Testis (tissue), 3 donors: ENCODE measurements around the gene NKIRAS1. TPM values are rescaled to one million over a fixed set of nuclear protein-coding genes. Genes with fewer than 3 reads are reported as not detected.
A peak's percentile ranks its signal among the peaks of the same experiment; 100 is the strongest.

Experiments
- DNase-seq: peaks from one replicate; pipeline ENCODE4 v3.0.0-alpha.2; 2019
- H3K27ac ChIP-seq, 2 donors: fragments of 200-600 bp; sonication (generic); one replicate each; pipeline ENCODE4 v1.5.1; 2019
- H3K27me3 ChIP-seq: fragments of 200-600 bp; sonication (generic); one replicate; pipeline ENCODE4 v1.5.1; 2019
- H3K36me3 ChIP-seq: fragments of 200-600 bp; sonication (generic); one replicate; pipeline ENCODE4 v1.5.1; 2017; ENCODE audit warnings: low read depth; ENCODE audit errors: missing control alignments
- H3K4me1 ChIP-seq: fragments of 200-600 bp; sonication (generic); one replicate; pipeline ENCODE4 v1.5.1; 2019
- H3K4me3 ChIP-seq, 2 donors: fragments of 200-600 bp; sonication (generic); one replicate each; pipeline ENCODE4 v1.5.1; 2017 to 2019
- H3K9me3 ChIP-seq: fragments of 200-600 bp; sonication (generic); one replicate; pipeline ENCODE4 v1.5.1; 2017
- POLR2A ChIP-seq: fragments of 450-650 bp; IDR thresholded peaks from one replicate; pipeline ENCODE4 v1.6.1; 2017; ENCODE audit warnings: antibody characterized with exemption, mild to moderate bottlenecking, moderate library complexity
- WGBS, 2 donors: methylation state at CpG; one replicate each; pipeline ENCODE4 v1.1.5; 2018; 5-methylcytosine and 5-hydroxymethylcytosine counted together
- intact Hi-C: fragments of 100-400 bp; cut with DNase I; formaldehyde crosslinking; loops from one replicate; pipeline ENCODE4 v1.15.1; 2023; ENCODE audit warnings: low total_unique reads
- polyA plus RNA-seq: library from polyadenylated mRNA; stranded (reverse); fragments of 350-450 nt; fragmentation: Illumina TruSeq; extraction: RNeasy Lipid Tissue Mini Kit (QIAGEN cat#74804); gene quantifications from one replicate; pipeline ENCODE4 v1.2.3, GENCODE V29; 2014; ENCODE audit warnings: low read depth, low replicate concordance; ENCODE audit not compliant: insufficient read depth
- total RNA-seq, 2 donors: library from RNA; depleted of rRNA; stranded (reverse); fragments of >200 nt; gene quantifications; one replicate each; pipeline ENCODE4 v1.2.3, GENCODE V29; 2016
- TF ChIP-seq, protein P1 (sequence below), 3 experiments: fragments of 450-650 bp in 2 of 3; fragments of 200-600 bp in 1 of 3; sonication (generic) in 1 of 3; IDR thresholded peaks; one replicate each; pipeline ENCODE4 v1.5.1; 2016 to 2019; ENCODE audit warnings: antibody characterized with exemption in 3 of 3, mild to moderate bottlenecking in 2 of 3, moderate library complexity in 1 of 3

NKIRAS1 gene
- total and polyA plus RNA-seq, 3 donors from 2014 or later: 35.0 to 41.1 (median 37.2) TPM

DNA sequence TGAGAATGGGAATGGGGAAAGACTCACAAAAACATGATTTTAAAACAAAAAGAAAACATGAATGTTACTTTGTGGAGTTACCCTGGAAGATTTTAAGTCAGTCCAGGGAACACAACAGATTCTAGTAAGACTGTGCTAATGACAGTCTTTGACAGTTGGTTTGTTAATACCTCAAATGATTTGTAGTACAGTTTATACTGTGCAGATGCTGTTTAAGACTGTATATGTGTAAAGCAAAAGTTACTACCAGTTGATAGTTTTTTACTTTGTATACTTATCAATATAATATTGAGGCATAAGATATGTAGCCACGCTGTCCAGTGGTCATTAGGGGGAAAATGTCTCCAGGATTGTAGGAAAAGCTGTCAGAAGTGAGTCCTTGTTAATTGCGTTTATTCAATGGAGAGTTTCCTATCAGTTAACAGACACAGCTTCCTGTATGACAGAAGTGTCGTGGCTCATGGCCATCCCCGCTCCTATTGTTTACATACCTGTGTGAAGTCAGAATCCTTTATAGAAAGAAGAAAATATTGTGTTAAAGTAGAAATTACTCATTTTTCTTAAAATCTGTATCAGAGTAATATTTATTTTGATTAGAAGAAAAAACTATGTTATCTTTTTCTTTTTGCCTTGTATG, 36.0 kb downstream of the NKIRAS1 start:
- Histone ChIP-seq H3K4me3 (no peak overlapping the region), H3K4me1 (peaks cover 9% of the 10 kb centered on the region), H3K27ac (no peak overlapping the region), H3K36me3 (no peaks in the 10 kb centered on the region), H3K27me3 (no peaks in the 10 kb centered on the region), H3K9me3 (no peaks in the 10 kb centered on the region)
- DNase-seq: no peak
- 60 to 65% methylated on average over 4 of the region's 4 CpGs for WGBS, 2 donors
- TF ChIP-seq POLR2A: no peak
- TF ChIP-seq, protein P1, sequence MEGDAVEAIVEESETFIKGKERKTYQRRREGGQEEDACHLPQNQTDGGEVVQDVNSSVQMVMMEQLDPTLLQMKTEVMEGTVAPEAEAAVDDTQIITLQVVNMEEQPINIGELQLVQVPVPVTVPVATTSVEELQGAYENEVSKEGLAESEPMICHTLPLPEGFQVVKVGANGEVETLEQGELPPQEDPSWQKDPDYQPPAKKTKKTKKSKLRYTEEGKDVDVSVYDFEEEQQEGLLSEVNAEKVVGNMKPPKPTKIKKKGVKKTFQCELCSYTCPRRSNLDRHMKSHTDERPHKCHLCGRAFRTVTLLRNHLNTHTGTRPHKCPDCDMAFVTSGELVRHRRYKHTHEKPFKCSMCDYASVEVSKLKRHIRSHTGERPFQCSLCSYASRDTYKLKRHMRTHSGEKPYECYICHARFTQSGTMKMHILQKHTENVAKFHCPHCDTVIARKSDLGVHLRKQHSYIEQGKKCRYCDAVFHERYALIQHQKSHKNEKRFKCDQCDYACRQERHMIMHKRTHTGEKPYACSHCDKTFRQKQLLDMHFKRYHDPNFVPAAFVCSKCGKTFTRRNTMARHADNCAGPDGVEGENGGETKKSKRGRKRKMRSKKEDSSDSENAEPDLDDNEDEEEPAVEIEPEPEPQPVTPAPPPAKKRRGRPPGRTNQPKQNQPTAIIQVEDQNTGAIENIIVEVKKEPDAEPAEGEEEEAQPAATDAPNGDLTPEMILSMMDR (IDR thresholded peaks at IDR 0.05): no peak
- intact Hi-C loops: no loop called here

GRCh38 chr3:23879485-23879884, 37.3 kb downstream of the NKIRAS1 start:
- Histone ChIP-seq H3K36me3 (no peaks in the 10 kb centered on the region), H3K4me3 (no peak overlapping the region), H3K27ac (no peak overlapping the region), H3K4me1 (peaks cover 9% of the 10 kb centered on the region), H3K27me3 (no peaks in the 10 kb centered on the region), H3K9me3 (no peaks in the 10 kb centered on the region)
- TF ChIP-seq POLR2A: no peak
- TF ChIP-seq, protein P1 (IDR thresholded peaks at IDR 0.05): no peak
- DNase-seq: no peak
- intact Hi-C loops: no loop called here
- 91 to 94% methylated on average over 8 of the region's 8 CpGs for WGBS, 2 donors

GRCh38 chr3:23877329-23877980, 39.3 kb downstream of the NKIRAS1 start:
- H3K4me3 ChIP-seq: no peak overlapping the region
- intact Hi-C loops: no loop called here
- 45 to 59% methylated on average over 5 of the region's 5 CpGs for WGBS, 2 donors
- no peak overlapping the region for H3K27ac ChIP-seq
- peaks cover 9% of the 10 kb centered on the region for H3K4me1 ChIP-seq
- H3K36me3 ChIP-seq: no peaks in the 10 kb centered on the region
- TF ChIP-seq POLR2A: no peak
- TF ChIP-seq, protein P1 (IDR thresholded peaks at IDR 0.05): no peak
- H3K9me3 ChIP-seq: no peaks in the 10 kb centered on the region
- H3K27me3 ChIP-seq: no peaks in the 10 kb centered on the region
- peak; percentile 68 for DNase-seq

- Histone ChIP-seq H3K4me1 (peaks cover 9% of the 10 kb centered on the region), H3K9me3 (no peaks in the 10 kb centered on the region), H3K27me3 (no peaks in the 10 kb centered on the region), H3K36me3 (no peaks in the 10 kb centered on the region), H3K27ac (no peak overlapping the region), H3K4me3 (no peak overlapping the region)
- 63 to 71% methylated on average over 2 of the region's 2 CpGs for WGBS, 2 donors
- TF ChIP-seq, protein P1 (IDR thresholded peaks at IDR 0.05): no peak
- no peak for TF ChIP-seq POLR2A
- no peak for DNase-seq
- intact Hi-C loops: no loop called here
Measured at GRCh38 chr3:23876923-23877322, 39.9 kb downstream of the NKIRAS1 start.
